ENCODE measurements around the gene CCND1. TPM values are rescaled to one million over a fixed set of nuclear protein-coding genes. Genes with fewer than 3 reads are reported as not detected.

CCND1 gene
- total and polyA plus RNA-seq, 3 experiments from 2014 or later = 0.18 to 3.8 (median 2.8) TPM

DNA sequence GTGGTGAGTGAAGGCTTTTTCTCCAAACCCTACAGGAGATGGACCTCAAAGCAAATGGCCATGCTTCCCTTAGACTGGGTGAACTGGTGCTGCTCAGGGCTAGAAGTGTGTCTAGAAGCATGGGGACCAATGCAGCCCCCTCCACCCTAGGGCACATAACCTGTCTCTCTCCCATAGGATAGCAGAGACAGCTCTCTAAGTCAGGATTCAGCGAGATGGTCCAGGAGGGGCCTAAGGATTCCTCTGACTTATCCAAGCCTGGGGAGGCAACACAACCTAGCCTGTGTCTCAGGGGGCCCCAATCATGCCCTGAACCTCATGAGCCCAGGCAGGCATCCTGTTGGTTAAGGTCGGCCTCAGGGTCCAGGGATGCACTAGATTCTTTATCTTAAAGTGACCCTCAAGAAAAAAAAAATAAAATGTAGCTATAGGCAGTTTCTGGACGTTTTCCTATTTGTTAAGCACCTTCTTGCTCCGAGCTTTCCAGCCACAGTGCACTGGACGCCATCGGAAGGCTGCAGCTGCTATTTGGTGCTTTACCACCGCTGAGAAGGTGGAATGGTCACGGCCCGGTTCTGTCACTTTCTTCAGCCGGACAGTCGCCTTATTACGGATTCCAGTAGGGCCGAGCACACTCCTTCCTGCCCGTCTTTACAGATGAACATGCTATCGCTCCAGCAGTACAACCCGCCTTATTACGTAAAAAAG, 5.0 kb upstream of the CCND1 start:
- Mint-ChIP-seq H3K27me3 (peaks cover 27 to 66% of the 10 kb centered on the region in 2 donors), H3K4me3 (peak overlapping the region in 3 of 7 donors; percentile 7 to 65 (median 9)), H3K9me3 (peaks cover 0 to 2% (median 0%) of the 10 kb centered on the region in 5 donors), H3K27ac (peak overlapping the region in 1 of 8 donors; percentile 53), H3K36me3 (no peaks in the 10 kb centered on the region), H3K4me1 (peaks cover 19 to 37% (median 24%) of the 10 kb centered on the region in 3 donors)
- H3K4me1 ChIP-seq (ENCODE audit: insufficient read depth, low read length) = peaks cover 31% of the 10 kb centered on the region
- CTCF ChIA-PET = no interaction called here
- no peak for DNase-seq
- H3K27me3 ChIP-seq (ENCODE audit: insufficient read depth, low read length, poor library complexity, severe bottlenecking) = peaks cover 37% of the 10 kb centered on the region
- H3K36me3 ChIP-seq (ENCODE audit: insufficient read depth, low read length) = no peaks in the 10 kb centered on the region
- no peaks in the 10 kb centered on the region for H3K9me3 ChIP-seq (ENCODE audit: low read length)
- H3K4me3 ChIP-seq (ENCODE audit: low read length) = no peak overlapping the region
- no peak overlapping the region for H3K27ac ChIP-seq (ENCODE audit: low read depth, low read length)
- POLR2A ChIA-PET = no interaction called here

DNA sequence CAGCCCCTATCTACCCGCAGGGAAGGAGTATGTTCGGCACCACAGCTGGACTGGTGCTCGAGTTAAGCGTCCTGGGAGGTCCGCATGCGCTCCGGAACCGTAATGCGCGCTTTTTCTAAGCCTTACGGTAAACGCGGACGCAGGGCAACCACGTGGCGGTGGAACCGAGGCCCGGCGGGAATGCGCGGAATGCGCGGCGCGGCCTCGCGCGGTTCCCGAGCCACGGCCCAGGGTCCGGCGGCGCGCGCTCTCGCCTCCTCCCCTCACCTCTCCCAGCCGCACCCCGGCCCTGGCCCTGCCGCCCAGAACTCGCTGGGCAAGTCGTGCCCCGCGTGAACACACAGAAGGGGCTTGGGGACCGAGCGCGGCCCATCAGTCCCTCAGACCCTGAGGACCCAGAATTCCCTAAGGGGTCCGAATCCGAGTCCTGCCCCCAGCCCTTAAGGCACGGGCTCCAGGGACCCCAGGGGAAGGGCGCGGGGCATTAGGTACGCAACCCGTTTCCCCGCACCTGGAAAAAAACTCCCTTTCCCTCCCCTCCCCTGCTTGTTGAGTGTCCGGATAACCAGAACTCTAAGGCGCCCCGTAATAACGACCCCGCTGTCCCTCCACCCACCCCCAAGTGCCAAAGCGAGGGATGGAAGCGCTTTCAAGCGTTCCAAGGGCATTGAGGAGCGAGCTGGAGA, 4.3 kb upstream of the CCND1 start:
- DNase-seq = peak in 1 of 5 donors; percentile 32
- no peaks in the 10 kb centered on the region for H3K9me3 Mint-ChIP-seq
- Histone ChIP-seq H3K4me3 (ENCODE audit: low read length) (no peak overlapping the region), H3K36me3 (ENCODE audit: insufficient read depth, low read length) (no peaks in the 10 kb centered on the region), H3K4me1 (ENCODE audit: insufficient read depth, low read length) (peaks cover 38% of the 10 kb centered on the region), H3K27me3 (ENCODE audit: insufficient read depth, low read length, poor library complexity, severe bottlenecking) (peaks cover 37% of the 10 kb centered on the region), H3K27ac (ENCODE audit: low read depth, low read length) (no peak overlapping the region), H3K9me3 (ENCODE audit: low read length) (no peaks in the 10 kb centered on the region)
- H3K4me1 Mint-ChIP-seq = peaks cover 24 to 43% (median 29%) of the 10 kb centered on the region in 3 donors
- H3K36me3 Mint-ChIP-seq = no peaks in the 10 kb centered on the region
- POLR2A ChIA-PET = no interaction called here
- CTCF ChIA-PET = no interaction called here
- H3K27ac Mint-ChIP-seq = peak overlapping the region in 1 of 8 donors; percentile 53
- H3K27me3 Mint-ChIP-seq = peaks cover 32 to 66% of the 10 kb centered on the region in 2 donors
- H3K4me3 Mint-ChIP-seq = peak overlapping the region in 2 of 7 donors; percentile 12 to 65

DNA sequence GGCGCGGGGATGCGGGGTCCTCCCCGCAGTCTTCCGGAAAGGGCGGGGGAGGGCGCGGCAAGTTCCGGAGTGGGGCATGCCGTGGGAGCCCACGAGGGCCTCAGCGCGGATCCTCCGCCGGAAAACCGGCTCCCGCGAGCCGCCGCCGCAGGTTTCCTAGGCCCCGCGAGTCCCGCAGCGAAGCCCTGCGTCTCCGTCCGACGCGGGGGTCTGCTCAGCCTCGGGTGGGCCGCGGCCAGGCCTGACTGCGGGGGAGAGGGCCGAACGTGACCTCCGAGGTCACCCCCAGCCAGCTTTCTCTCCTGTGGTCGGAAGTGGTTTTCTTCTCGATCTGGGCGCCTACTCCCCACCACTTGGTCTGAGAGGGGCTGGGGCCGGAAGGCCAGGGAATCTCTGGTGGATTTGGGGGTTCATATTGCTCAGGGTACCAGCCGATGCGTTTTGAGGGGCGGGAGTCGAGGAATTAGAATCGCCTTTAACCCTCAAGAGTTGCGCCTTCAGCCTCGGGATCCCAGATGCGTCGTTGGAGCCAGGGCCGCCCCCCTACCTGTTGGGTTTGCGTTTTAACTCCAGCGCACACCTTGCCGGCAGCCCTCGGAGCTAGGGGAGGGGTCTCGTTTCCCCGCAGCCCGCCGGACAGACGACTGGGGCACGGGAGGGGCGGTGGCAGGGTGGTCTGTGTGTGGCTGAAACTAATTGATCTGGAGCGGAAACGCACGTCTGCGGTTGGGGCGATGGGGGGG, 3.6 kb upstream of the CCND1 start:
- H3K36me3 ChIP-seq (ENCODE audit: insufficient read depth, low read length) = no peaks in the 10 kb centered on the region
- DNase-seq = peak in 1 of 5 donors; percentile 39
- H3K27ac ChIP-seq (ENCODE audit: low read depth, low read length) = no peak overlapping the region
- no peaks in the 10 kb centered on the region for H3K9me3 Mint-ChIP-seq
- peaks cover 32 to 64% of the 10 kb centered on the region in 2 donors for H3K27me3 Mint-ChIP-seq
- H3K4me1 Mint-ChIP-seq = peaks cover 24 to 43% (median 29%) of the 10 kb centered on the region in 3 donors
- H3K27ac Mint-ChIP-seq = no peak overlapping the region
- H3K36me3 Mint-ChIP-seq = no peaks in the 10 kb centered on the region
- H3K4me3 ChIP-seq (ENCODE audit: low read length) = no peak overlapping the region
- H3K4me3 Mint-ChIP-seq = peak overlapping the region in 4 of 7 donors; percentile 31 to 67 (median 42)
- peaks cover 37% of the 10 kb centered on the region for H3K27me3 ChIP-seq (ENCODE audit: insufficient read depth, low read length, poor library complexity, severe bottlenecking)
- H3K4me1 ChIP-seq (ENCODE audit: insufficient read depth, low read length) = peaks cover 39% of the 10 kb centered on the region
- ChIA-PET CTCF (no interaction called here), POLR2A (no interaction called here)
- H3K9me3 ChIP-seq (ENCODE audit: low read length) = no peaks in the 10 kb centered on the region

DNA sequence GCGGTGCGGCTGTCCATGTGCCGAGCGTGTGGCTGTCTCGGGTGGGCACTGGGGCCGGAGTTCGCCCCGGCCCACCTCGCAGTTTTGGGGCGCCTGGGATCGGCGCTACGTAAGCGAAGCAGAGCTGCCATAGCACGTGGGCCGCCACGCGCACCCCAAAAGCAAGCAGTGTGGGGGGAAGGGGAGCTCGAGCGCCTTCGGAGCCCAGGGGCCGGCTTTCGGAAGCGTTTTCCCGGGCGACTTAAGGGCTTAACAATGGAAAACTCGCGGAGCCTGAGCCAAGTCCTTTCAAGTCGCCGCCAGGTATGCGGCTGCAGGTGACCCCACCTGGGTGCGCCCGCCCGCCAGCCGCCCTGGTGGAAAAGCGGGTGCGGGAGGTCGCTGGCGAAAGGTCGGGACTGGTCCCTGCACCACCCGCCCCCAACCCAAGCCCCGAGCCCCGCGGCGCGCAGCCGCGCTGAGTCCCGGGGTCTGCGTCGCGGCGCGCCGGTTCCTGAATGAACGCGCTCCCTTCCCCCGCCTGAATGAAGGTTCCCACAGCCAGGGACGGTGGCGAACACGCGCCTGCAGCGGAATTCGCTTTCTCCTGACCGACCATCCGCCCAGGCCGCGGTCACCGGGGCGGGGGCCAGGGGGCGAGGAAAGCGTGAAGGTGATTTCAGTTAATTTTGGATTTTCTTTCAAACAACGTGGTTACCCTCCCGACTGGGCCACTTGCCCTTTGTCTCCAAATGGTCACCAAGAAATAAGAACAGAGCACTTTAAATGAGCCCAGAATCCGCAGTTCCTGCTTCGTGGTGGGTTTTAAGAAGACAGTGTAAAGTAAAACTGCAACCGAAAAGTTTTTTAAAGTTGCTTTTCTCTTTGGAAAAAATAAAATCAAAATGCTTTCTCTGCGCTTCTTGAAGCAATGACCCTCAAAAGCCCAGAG, 2.8 kb upstream of the CCND1 start:
- Histone ChIP-seq H3K27ac (ENCODE audit: low read depth, low read length) (no peak overlapping the region), H3K27me3 (ENCODE audit: insufficient read depth, low read length, poor library complexity, severe bottlenecking) (peaks cover 37% of the 10 kb centered on the region), H3K36me3 (ENCODE audit: insufficient read depth, low read length) (no peaks in the 10 kb centered on the region), H3K4me3 (ENCODE audit: low read length) (no peak overlapping the region), H3K9me3 (ENCODE audit: low read length) (no peaks in the 10 kb centered on the region), H3K4me1 (ENCODE audit: insufficient read depth, low read length) (peaks cover 39% of the 10 kb centered on the region)
- POLR2A ChIA-PET = no interaction called here
- no peaks in the 10 kb centered on the region for H3K9me3 Mint-ChIP-seq
- peaks cover 32 to 60% of the 10 kb centered on the region in 2 donors for H3K27me3 Mint-ChIP-seq
- CTCF ChIA-PET = no interaction called here
- H3K4me3 Mint-ChIP-seq = peak overlapping the region in 4 of 7 donors; percentile 29 to 51 (median 36)
- no peak overlapping the region for H3K27ac Mint-ChIP-seq
- peaks cover 24 to 43% (median 29%) of the 10 kb centered on the region in 3 donors for H3K4me1 Mint-ChIP-seq
- DNase-seq = peak in 1 of 5 donors; percentile 43
- no peaks in the 10 kb centered on the region for H3K36me3 Mint-ChIP-seq

DNA sequence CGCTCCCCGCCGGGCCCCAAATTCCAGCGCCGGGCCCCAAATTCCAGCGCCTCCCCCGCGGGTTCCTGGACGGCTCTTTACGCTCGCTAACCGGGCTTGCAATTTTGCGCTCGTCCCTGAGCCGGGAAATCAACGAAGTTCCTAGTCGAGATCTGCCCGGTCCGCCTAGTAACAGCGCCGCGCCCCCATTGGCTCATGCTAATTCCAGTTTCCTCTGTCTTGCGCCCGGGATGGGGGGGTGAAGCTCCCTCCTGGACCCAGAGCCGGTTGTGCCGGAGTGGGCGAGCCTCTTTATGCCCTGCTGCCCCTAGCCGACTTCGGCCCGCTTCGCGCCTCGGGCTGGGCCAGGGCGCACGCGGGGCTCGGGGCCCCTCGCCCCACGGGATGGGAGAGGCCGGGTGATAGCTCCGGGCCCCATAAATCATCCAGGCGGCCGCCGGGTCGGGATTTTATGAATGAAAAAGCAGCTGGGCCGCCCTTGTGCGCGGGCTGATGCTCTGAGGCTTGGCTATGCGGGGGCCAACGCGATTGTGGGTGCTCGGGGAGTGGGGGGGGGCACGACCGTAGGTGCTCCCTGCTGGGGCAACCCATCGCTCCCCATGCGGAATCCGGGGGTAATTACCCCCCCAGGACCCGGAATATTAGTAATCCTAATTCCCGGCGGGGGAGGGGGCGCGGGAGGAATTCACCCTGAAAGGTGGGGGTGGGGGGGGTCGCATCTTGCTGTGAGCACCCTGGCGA, 1.8 kb upstream of the CCND1 start:
- Mint-ChIP-seq H3K9me3 (no peaks in the 10 kb centered on the region), H3K4me1 (peaks cover 24 to 46% (median 32%) of the 10 kb centered on the region in 3 donors), H3K27ac (peak overlapping the region in 1 of 8 donors; percentile 14), H3K36me3 (no peaks in the 10 kb centered on the region), H3K4me3 (peak overlapping the region in 5 of 7 donors; percentile 11 to 98 (median 48)), H3K27me3 (peaks cover 34 to 56% of the 10 kb centered on the region in 2 donors)
- DNase-seq = peak in 1 of 5 donors; percentile 21
- ChIA-PET CTCF (interaction anchor here (0.7 kb wide), 1 partner anchor 13 kb away, joined by 3 read pairs; no protein-coding TSS in a partner anchor), POLR2A (no interaction called here)
- H3K27ac ChIP-seq (ENCODE audit: low read depth, low read length) = no peak overlapping the region
- peaks cover 37% of the 10 kb centered on the region for H3K27me3 ChIP-seq (ENCODE audit: insufficient read depth, low read length, poor library complexity, severe bottlenecking)
- peaks cover 39% of the 10 kb centered on the region for H3K4me1 ChIP-seq (ENCODE audit: insufficient read depth, low read length)
- H3K4me3 ChIP-seq (ENCODE audit: low read length) = no peak overlapping the region
- H3K9me3 ChIP-seq (ENCODE audit: low read length) = no peaks in the 10 kb centered on the region
- H3K36me3 ChIP-seq (ENCODE audit: insufficient read depth, low read length) = no peaks in the 10 kb centered on the region

DNA sequence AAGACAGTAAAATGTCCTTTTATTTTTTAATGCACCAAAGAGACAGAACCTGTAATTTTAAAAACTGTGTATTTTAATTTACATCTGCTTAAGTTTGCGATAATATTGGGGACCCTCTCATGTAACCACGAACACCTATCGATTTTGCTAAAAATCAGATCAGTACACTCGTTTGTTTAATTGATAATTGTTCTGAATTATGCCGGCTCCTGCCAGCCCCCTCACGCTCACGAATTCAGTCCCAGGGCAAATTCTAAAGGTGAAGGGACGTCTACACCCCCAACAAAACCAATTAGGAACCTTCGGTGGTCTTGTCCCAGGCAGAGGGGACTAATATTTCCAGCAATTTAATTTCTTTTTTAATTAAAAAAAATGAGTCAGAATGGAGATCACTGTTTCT, 1.1 kb upstream of the CCND1 start:
- H3K4me3 Mint-ChIP-seq = peak overlapping the region; percentile 63 to 98 (median 73)
- H3K4me3 ChIP-seq (ENCODE audit: low read length) = no peak overlapping the region
- no peak overlapping the region for H3K27ac ChIP-seq (ENCODE audit: low read depth, low read length)
- H3K4me1 ChIP-seq (ENCODE audit: insufficient read depth, low read length) = peaks cover 39% of the 10 kb centered on the region
- H3K36me3 Mint-ChIP-seq = no peaks in the 10 kb centered on the region
- no peaks in the 10 kb centered on the region for H3K9me3 ChIP-seq (ENCODE audit: low read length)
- peaks cover 24 to 46% (median 33%) of the 10 kb centered on the region in 3 donors for H3K4me1 Mint-ChIP-seq
- peak overlapping the region in 1 of 8 donors; percentile 14 for H3K27ac Mint-ChIP-seq
- no peak for DNase-seq
- POLR2A ChIA-PET = no interaction called here
- no peaks in the 10 kb centered on the region for H3K9me3 Mint-ChIP-seq
- H3K27me3 Mint-ChIP-seq = peaks cover 34 to 49% of the 10 kb centered on the region in 2 donors
- CTCF ChIA-PET = interaction anchor here (0.7 kb wide), 1 partner anchor 12 kb away, joined by 3 read pairs; no protein-coding TSS in a partner anchor
- H3K36me3 ChIP-seq (ENCODE audit: insufficient read depth, low read length) = no peaks in the 10 kb centered on the region
- H3K27me3 ChIP-seq (ENCODE audit: insufficient read depth, low read length, poor library complexity, severe bottlenecking) = peaks cover 37% of the 10 kb centered on the region
